Colonic mucosa (tissue), 4 donors: ENCODE measurements around the gene PMEPA1. TPM values are rescaled to one million over a fixed set of nuclear protein-coding genes. Genes with fewer than 3 reads are reported as not detected.
A peak's percentile ranks its signal among the peaks of the same experiment; 100 is the strongest.

Source experiments
- DNase-seq: peaks from one replicate; pipeline ENCODE4 v3.0.0-alpha.2; 2020
- H3K27ac ChIP-seq: fragments of 200-600 bp; one replicate; pipeline ENCODE4 v1.8.0; 2021
- H3K27me3 ChIP-seq: fragments of 200-600 bp; one replicate; pipeline ENCODE4 v1.8.0; 2021
- H3K36me3 ChIP-seq: fragments of 200-600 bp; one replicate; pipeline ENCODE4 v1.8.0; 2021
- H3K4me1 ChIP-seq: fragments of 200-600 bp; one replicate; pipeline ENCODE4 v1.8.0; 2021; ENCODE audit warnings: mild to moderate bottlenecking
- H3K4me3 ChIP-seq: fragments of 200-600 bp; one replicate; pipeline ENCODE4 v1.8.0; 2021
- H3K9ac ChIP-seq, 2 donors: one replicate each; pipeline ENCODE4 v1.7.0; 2013; ENCODE audit warnings: control low read depth in 2 of 2, low read depth in 2 of 2, low read length in 2 of 2
- H3K9me3 ChIP-seq: fragments of 200-600 bp; one replicate; pipeline ENCODE4 v1.8.0; 2021
- CTCF ChIP-seq: fragments of 200-600 bp; IDR thresholded peaks from one replicate; pipeline ENCODE4 v1.8.0; 2022; ENCODE audit warnings: antibody characterized with exemption, mild to moderate bottlenecking
- intact Hi-C: fragments of 100-400 bp; cut with DNase I; formaldehyde crosslinking; loops from one replicate; pipeline ENCODE4 v1.14.1; 2022
- total RNA-seq, 2 donors: library from RNA; stranded (reverse); fragmentation: NEBNext Ultra II Directional in 1 of 2; extraction: Animal tissue kit (Norgen Biotek cat#: 25700) in 1 of 2; gene quantifications; one replicate each; pipeline ENCODE4 v1.2.1, GENCODE V29; 2021
- donor health status: healthy.
- donor health status: DM: no; HTN: no; CAD: no.
- donor health status: DM: no; HTN: no; CAD: no.

Gene PMEPA1
- total RNA-seq, 2 donors from 2014 or later = 13.0 to 26.1 TPM

DNA sequence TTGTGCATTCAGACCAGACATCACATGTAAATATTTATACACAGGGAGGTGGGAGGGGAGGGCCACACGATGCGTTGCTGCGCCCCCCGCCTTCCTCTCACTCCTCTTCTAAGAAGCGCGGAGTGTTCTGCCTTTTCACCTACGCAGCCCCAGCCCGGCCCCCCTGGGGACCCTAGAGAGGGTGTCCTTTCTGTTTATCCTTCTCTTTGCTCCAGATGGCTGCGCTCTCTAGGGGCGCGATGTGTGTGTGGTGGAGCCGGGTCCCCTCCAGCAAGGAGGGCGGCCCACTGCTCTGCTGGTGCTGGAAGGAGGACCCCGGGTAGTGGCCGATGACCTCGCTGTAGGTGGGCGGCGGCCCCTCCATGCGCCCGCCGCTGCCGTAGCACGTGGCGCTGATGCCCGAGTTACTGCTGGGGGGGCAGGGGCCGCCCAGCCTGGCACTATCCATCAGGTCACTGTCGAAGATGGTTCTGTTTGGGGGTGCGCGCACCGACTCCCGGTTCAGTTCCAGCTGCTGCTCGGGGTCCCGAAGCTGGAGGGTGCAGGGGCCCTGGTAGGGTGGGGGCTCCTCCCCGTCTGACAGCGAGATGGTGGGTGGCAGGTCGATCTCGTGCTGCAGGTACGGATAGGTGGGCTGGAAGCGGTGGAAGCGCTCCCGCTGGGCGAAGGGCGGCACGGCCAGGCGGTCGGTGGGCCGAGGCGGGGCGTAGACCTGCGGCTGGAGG, 57.8 kb downstream of the PMEPA1 start:
- Histone ChIP-seq H3K27ac (no peak overlapping the region), H3K27me3 (no peaks in the 10 kb centered on the region), H3K4me3 (no peak overlapping the region), H3K4me1 (no peaks in the 10 kb centered on the region), H3K9me3 (no peaks in the 10 kb centered on the region), H3K9ac (no peak overlapping the region), H3K36me3 (no peaks in the 10 kb centered on the region)
- TF ChIP-seq CTCF = no peak
- intact Hi-C loops = no loop called here
- peak; percentile 16 for DNase-seq

DNA sequence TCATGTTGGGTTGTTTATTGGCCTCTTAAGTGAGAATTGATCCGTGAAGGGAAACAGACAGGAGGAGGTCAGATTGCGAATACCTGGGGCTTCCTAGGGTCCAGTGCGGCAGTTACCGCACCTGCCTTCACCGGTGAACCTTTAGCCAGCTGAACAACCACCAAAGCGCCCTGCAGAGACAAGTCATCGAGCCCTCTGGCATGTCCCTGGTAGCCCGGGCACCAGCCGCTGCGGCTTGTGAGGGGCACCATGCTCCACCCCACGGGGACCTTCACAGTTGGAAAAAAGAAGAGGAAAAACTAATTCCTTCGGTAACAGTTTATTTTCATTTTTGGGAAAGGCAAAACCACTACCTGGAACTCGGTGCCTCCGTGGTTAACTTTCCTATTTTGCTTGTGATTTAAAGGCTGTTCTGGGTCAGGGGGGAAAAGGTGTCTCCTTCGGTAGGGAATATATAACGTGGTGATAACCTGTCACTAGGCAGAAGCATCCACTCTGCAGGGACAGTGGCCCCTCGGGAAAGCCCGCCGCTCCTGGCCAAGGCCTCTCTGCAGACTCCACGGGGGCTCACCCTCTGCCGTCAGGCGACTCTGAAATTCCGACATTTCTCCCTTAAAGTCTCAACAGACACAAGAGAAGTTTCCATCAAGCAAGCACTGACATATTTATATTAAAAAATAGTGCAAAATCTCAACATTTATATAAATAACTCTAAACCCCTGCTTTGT, 58.9 kb downstream of the PMEPA1 start:
- TF ChIP-seq CTCF = no peak
- Histone ChIP-seq H3K27me3 (no peaks in the 10 kb centered on the region), H3K9ac (no peak overlapping the region), H3K4me3 (no peak overlapping the region), H3K9me3 (no peaks in the 10 kb centered on the region), H3K27ac (no peak overlapping the region), H3K36me3 (no peaks in the 10 kb centered on the region), H3K4me1 (no peaks in the 10 kb centered on the region)
- intact Hi-C loops = no loop called here
- no peak for DNase-seq

DNA sequence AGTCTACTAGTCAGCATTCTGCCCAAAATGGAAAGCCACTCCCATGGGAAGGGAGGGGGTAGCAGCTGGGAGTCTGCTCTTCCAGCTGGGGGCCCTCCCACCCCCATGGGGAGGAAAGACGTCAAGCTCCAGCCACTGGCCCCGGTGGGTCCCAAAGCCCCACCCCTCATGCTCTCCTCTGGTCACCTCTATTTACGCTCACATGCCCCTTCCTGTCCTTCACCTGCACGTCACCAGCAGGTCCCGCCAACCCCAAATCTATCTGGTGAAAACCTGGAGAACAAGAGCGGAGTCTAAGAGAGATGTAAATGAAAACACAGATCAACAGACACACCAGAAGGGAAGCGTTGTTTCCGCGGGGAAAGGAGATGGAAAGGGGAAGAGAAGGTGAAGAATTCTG, 59.5 kb downstream of the PMEPA1 start:
- no peaks in the 10 kb centered on the region for H3K4me1 ChIP-seq
- TF ChIP-seq CTCF = no peak
- DNase-seq = no peak
- H3K27me3 ChIP-seq = no peaks in the 10 kb centered on the region
- no peaks in the 10 kb centered on the region for H3K9me3 ChIP-seq
- no peaks in the 10 kb centered on the region for H3K36me3 ChIP-seq
- H3K27ac ChIP-seq = no peak overlapping the region
- no peak overlapping the region for H3K4me3 ChIP-seq
- no peak overlapping the region for H3K9ac ChIP-seq
- intact Hi-C loops = no loop called here

- Histone ChIP-seq H3K9ac (no peak overlapping the region), H3K4me1 (no peaks in the 10 kb centered on the region), H3K4me3 (no peak overlapping the region), H3K9me3 (no peaks in the 10 kb centered on the region), H3K27ac (no peak overlapping the region), H3K36me3 (no peaks in the 10 kb centered on the region), H3K27me3 (no peaks in the 10 kb centered on the region)
- DNase-seq = no peak
- TF ChIP-seq CTCF = no peak
- intact Hi-C loops = no loop called here
Measured at GRCh38 chr20:57649617-57650015, 60.2 kb downstream of the PMEPA1 start.

DNA sequence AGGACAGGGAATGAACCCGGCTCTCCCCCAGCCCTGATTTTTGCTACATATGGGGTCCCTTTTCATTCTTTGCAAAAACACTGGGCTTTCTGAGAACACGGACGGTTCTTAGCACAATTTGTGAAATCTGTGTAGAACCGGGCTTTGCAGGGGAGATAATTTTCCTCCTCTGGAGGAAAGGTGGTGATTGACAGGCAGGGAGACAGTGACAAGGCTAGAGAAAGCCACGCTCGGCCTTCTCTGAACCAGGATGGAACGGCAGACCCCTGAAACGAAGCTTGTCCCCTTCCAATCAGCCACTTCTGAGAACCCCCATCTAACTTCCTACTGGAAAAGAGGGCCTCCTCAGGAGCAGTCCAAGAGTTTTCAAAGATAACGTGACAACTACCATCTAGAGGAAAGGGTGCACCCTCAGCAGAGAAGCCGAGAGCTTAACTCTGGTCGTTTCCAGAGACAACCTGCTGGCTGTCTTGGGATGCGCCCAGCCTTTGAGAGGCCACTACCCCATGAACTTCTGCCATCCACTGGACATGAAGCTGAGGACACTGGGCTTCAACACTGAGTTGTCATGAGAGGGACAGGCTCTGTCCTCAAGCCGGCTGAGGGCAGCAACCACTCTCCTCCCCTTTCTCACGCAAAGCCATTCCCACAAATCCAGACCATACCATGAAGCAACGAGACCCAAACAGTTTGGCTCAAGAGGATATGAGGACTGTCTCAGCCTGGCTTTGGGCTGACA, 60.8 kb downstream of the PMEPA1 start:
- Histone ChIP-seq H3K9me3 (no peaks in the 10 kb centered on the region), H3K9ac (no peak overlapping the region), H3K27me3 (no peaks in the 10 kb centered on the region), H3K4me1 (no peaks in the 10 kb centered on the region), H3K27ac (no peak overlapping the region), H3K4me3 (no peak overlapping the region), H3K36me3 (no peaks in the 10 kb centered on the region)
- DNase-seq = no peak
- intact Hi-C loops = no loop called here
- TF ChIP-seq CTCF = no peak
